Keratinocyte (primary cell): ENCODE data around the gene ADAM12.

Source experiments
- EZH2 ChIP-seq: IDR thresholded peaks from one replicate; pipeline ENCODE4 v1.6.1; 2012; ENCODE audit warnings: inconsistent platforms, mild to moderate bottlenecking, low read length, moderate library complexity
- TF ChIP-seq, protein P1 (sequence below), 3 experiments: IDR thresholded peaks in 1 of 3; conservative IDR thresholded peaks in 1 of 3; optimal IDR thresholded peaks in 1 of 3; 2 replicates in 2 of 3; 3 replicates in 1 of 3; pipeline versions ENCODE3 to v1.5.1; 2011; ENCODE audit warnings: low read length in 3 of 3, mild to moderate bottlenecking in 3 of 3, moderate library complexity in 2 of 3, control low read depth in 1 of 3, inconsistent platforms in 1 of 3; ENCODE audit not compliant: insufficient read depth in 2 of 3; ENCODE audit errors: extremely low read depth in 1 of 3

- TF ChIP-seq EZH2: no peak
- TF ChIP-seq, protein P1, sequence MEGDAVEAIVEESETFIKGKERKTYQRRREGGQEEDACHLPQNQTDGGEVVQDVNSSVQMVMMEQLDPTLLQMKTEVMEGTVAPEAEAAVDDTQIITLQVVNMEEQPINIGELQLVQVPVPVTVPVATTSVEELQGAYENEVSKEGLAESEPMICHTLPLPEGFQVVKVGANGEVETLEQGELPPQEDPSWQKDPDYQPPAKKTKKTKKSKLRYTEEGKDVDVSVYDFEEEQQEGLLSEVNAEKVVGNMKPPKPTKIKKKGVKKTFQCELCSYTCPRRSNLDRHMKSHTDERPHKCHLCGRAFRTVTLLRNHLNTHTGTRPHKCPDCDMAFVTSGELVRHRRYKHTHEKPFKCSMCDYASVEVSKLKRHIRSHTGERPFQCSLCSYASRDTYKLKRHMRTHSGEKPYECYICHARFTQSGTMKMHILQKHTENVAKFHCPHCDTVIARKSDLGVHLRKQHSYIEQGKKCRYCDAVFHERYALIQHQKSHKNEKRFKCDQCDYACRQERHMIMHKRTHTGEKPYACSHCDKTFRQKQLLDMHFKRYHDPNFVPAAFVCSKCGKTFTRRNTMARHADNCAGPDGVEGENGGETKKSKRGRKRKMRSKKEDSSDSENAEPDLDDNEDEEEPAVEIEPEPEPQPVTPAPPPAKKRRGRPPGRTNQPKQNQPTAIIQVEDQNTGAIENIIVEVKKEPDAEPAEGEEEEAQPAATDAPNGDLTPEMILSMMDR (optimal IDR thresholded peaks at IDR 0.05 in 1 of 3, IDR thresholded peaks at IDR 0.05 in 1 of 3, conservative IDR thresholded peaks at IDR 0.05 in 1 of 3; ENCODE audit: extremely low read depth in 1 of 3, insufficient read depth in 2 of 3, low read length in 3 of 3): no peak
These were observed 118.2 kb downstream of the ADAM12 start for GRCh38 chr10:126270111-126270510.
